SK-N-SH (cell line): Measurements from ENCODE around the gene PHLPP1. TPM values are rescaled to one million over a fixed set of nuclear protein-coding genes. Genes with fewer than 3 reads are reported as not detected.

Experiments
- CTCF ChIA-PET: fragments of 300-600, 350-600 bp; formaldehyde crosslinking; extraction: SDS; loops from one replicate; lab custom pipeline; 2021; lab: Yijun Ruan, JAX
- POLR2A ChIA-PET: fragments of 350-600 bp; sonication (Branson Sonifier 250); formaldehyde crosslinking; extraction: SDS; loops from one replicate; lab custom pipeline; 2020; ENCODE audit warnings: antibody characterized with exemption, inconsistent platforms; lab: Yijun Ruan, JAX
- DNase-seq: peaks from one replicate; pipeline ENCODE4 v3.0.0; 2012
- H2AFZ ChIP-seq: fragments of 200-600 bp; sonication (generic); 2 replicates; pipeline ENCODE4 v1.8.1; 2016; ENCODE audit warnings: antibody characterized with exemption, mild to moderate bottlenecking, low read depth
- H3F3A ChIP-seq: fragments of 200-600 bp; sonication (generic); replicated peaks from 2 replicates; pipeline ENCODE3; 2016; ENCODE audit warnings: antibody characterized with exemption, mild to moderate bottlenecking; ENCODE audit not compliant: insufficient read depth
- H3K27ac ChIP-seq, 2 experiments: fragments of 200-500 bp in 1 of 2; fragments of 200-600 bp in 1 of 2; sonication (Bioruptor generic) in 1 of 2; sonication (generic), shearing (Covaris generic) in 1 of 2; 2 replicates each; pipeline versions ENCODE4 v1.5.1 to v1.6.1; 2014 to 2016; ENCODE audit warnings: low read depth in 2 of 2, inconsistent platforms in 1 of 2, low read length in 1 of 2, mild to moderate bottlenecking in 1 of 2, mixed read lengths in 1 of 2
- H3K27me3 ChIP-seq: fragments of 200-600 bp; sonication (generic), shearing (Covaris generic); 2 replicates; pipeline ENCODE4 v1.6.1; 2016; ENCODE audit warnings: mixed run types; ENCODE audit not compliant: insufficient read depth
- H3K36me3 ChIP-seq, 2 experiments: fragments of 200-500 bp in 1 of 2; fragments of 200-600 bp in 1 of 2; sonication (Bioruptor generic) in 1 of 2; sonication (generic) in 1 of 2; replicated peaks in 1 of 2; 2 replicates each; pipeline versions ENCODE3 to v1.5.1; 2014 to 2016; ENCODE audit warnings: low read length in 1 of 2, mild to moderate bottlenecking in 1 of 2; ENCODE audit not compliant: insufficient read depth in 2 of 2, control insufficient read depth in 1 of 2
- H3K4me1 ChIP-seq, 2 experiments: fragments of 200-500 bp in 1 of 2; fragments of 200-600 bp in 1 of 2; sonication (Bioruptor generic) in 1 of 2; sonication (generic), shearing (Covaris generic) in 1 of 2; 2 replicates each; pipeline versions ENCODE4 v1.5.1 to v1.6.1; 2014 to 2016; ENCODE audit warnings: low read depth in 1 of 2, low read length in 1 of 2, mixed run types in 1 of 2; ENCODE audit not compliant: insufficient read depth in 2 of 2, control insufficient read depth in 1 of 2
- H3K4me2 ChIP-seq: fragments of 200-600 bp; sonication (generic), shearing (Covaris generic); 2 replicates; pipeline ENCODE4 v1.6.1; 2017; ENCODE audit warnings: mixed run types
- H3K4me3 ChIP-seq, 2 experiments: fragments of 200-500 bp in 1 of 2; fragments of 200-600 bp in 1 of 2; sonication (Bioruptor generic) in 1 of 2; sonication (generic), shearing (Covaris generic) in 1 of 2; 2 replicates each; pipeline versions ENCODE4 v1.5.1 to v1.8.1; 2014 to 2016; ENCODE audit warnings: low read depth in 2 of 2, inconsistent platforms in 1 of 2, low read length in 1 of 2, mild to moderate bottlenecking in 1 of 2, mixed read lengths in 1 of 2, moderate library complexity in 1 of 2
- H3K79me2 ChIP-seq: fragments of 200-600 bp; sonication (generic); 2 replicates; pipeline ENCODE4 v1.8.1; 2017; ENCODE audit warnings: mild to moderate bottlenecking; ENCODE audit not compliant: insufficient read depth
- H3K9ac ChIP-seq: fragments of 200-600 bp; sonication (generic); 2 replicates; pipeline ENCODE4 v1.6.1; 2017; ENCODE audit warnings: mixed run types
- H3K9me2 ChIP-seq: fragments of 200-600 bp; sonication (generic); 2 replicates; pipeline ENCODE4 v1.6.1; 2017; ENCODE audit warnings: mixed run types
- H3K9me3 ChIP-seq: fragments of 200-600 bp; sonication (generic); 2 replicates; pipeline ENCODE4 v1.6.1; 2017; ENCODE audit warnings: mixed run types, mild to moderate bottlenecking, moderate library complexity
- H4K20me1 ChIP-seq: fragments of 200-600 bp; sonication (generic); 2 replicates; pipeline ENCODE4 v1.6.1; 2017; ENCODE audit warnings: mild to moderate bottlenecking, mixed run types; ENCODE audit not compliant: insufficient read depth
- CHD2 ChIP-seq: fragments of 150-350 bp; IDR thresholded peaks from 2 replicates; pipeline ENCODE4 v1.6.1; 2018; ENCODE audit warnings: low read length; ENCODE audit not compliant: partially characterized antibody
- ELF1 ChIP-seq: IDR thresholded peaks from 2 replicates; pipeline ENCODE4 v1.4.0; 2012
- EZH2phosphoT487 ChIP-seq: fragments of 200-600 bp; sonication (generic); IDR thresholded peaks from 2 replicates; pipeline ENCODE4 v1.6.1; 2017; ENCODE audit warnings: low read depth, mixed run types, mild to moderate bottlenecking, antibody characterized with exemption, moderate library complexity, borderline replicate concordance
- GABPA ChIP-seq: IDR thresholded peaks from 2 replicates; pipeline ENCODE4 v1.4.0; 2012; ENCODE audit warnings: low read depth, mild to moderate bottlenecking
- GATA2 ChIP-seq: sonication (generic); formaldehyde crosslinking; IDR thresholded peaks from 2 replicates; pipeline ENCODE4 v1.5.0; 2020; ENCODE audit warnings: mild to moderate bottlenecking, missing genetic modification reagents
- POLR2AphosphoS5 ChIP-seq: IDR thresholded peaks from 2 replicates; pipeline ENCODE4 v1.6.1; 2012; ENCODE audit warnings: low read depth, low read length
- REST ChIP-seq: IDR thresholded peaks from 2 replicates; pipeline ENCODE4 v1.6.1; 2012; ENCODE audit warnings: mild to moderate bottlenecking, low read depth, low read length, moderate library complexity
- RFX5 ChIP-seq: IDR thresholded peaks from 2 replicates; pipeline ENCODE4 v1.6.1; 2012; ENCODE audit warnings: mild to moderate bottlenecking, improper control_type of control experiment, low read length
- SMC3 ChIP-seq: IDR thresholded peaks from 2 replicates; pipeline ENCODE4 v1.6.1; 2012; ENCODE audit warnings: low read depth, low read length, improper control_type of control experiment
- TCF12 ChIP-seq: IDR thresholded peaks from 2 replicates; pipeline ENCODE4 v1.4.0; 2012
- TEAD4 ChIP-seq: IDR thresholded peaks from 2 replicates; pipeline ENCODE4 v1.4.0; 2012; ENCODE audit warnings: mild to moderate bottlenecking, borderline replicate concordance; ENCODE audit not compliant: insufficient read depth
- USF1 ChIP-seq: IDR thresholded peaks from 2 replicates; pipeline ENCODE4 v1.4.0; 2012; ENCODE audit warnings: low read depth, borderline replicate concordance
- USF2 ChIP-seq: fragments of 150-350 bp; IDR thresholded peaks from 2 replicates; pipeline ENCODE4 v1.6.1; 2017; ENCODE audit warnings: antibody characterized with exemption, low read length, low read depth, borderline replicate concordance
- WGBS: methylation state at CpG from one replicate; pipeline ENCODE4 v1.1.6; 2017; ENCODE audit warnings: low lambda C conversion rate; 5-methylcytosine and 5-hydroxymethylcytosine counted together
- polyA plus RNA-seq, 3 experiments: library from polyadenylated mRNA; depleted of rRNA; stranded (reverse); fragments of >200 nt; gene quantifications; 2 replicates each; pipeline ENCODE4 v1.2.3, GENCODE V29; 2012

Gene PHLPP1
- polyA plus RNA-seq, 1 of the 3 experiments (the other 2 are of a cell fraction), result 4.6 TPM

GRCh38 chr18:62842898-62843297 is 127.6 kb downstream of the PHLPP1 start:
- TF ChIP-seq GABPA (no peak), TEAD4 (no peak), USF1 (no peak)
- no peak for DNase-seq
- no peaks in the 10 kb centered on the region for H3K4me1 ChIP-seq
- ChIA-PET POLR2A (no interaction called here), CTCF (no interaction called here)
- no peaks in the 10 kb centered on the region for H4K20me1 ChIP-seq
- H3K36me3 ChIP-seq, result peaks cover 0 to 6% of the 10 kb centered on the region in 2 experiments
- H3F3A ChIP-seq, result no peaks in the 10 kb centered on the region
- H3K4me3 ChIP-seq, result no peak overlapping the region
- WGBS, result 100% methylated on average over 1 of the region's 1 CpG
- no peaks in the 10 kb centered on the region for H3K79me2 ChIP-seq
- no peaks in the 10 kb centered on the region for H3K9me2 ChIP-seq
- no peak overlapping the region for H3K9ac ChIP-seq
- H3K27me3 ChIP-seq, result no peaks in the 10 kb centered on the region
- H3K9me3 ChIP-seq, result no peaks in the 10 kb centered on the region
- H3K27ac ChIP-seq, result no peak overlapping the region
- no peak overlapping the region for H3K4me2 ChIP-seq
- H2AFZ ChIP-seq, result no peak overlapping the region

GRCh38 chr18:62844850-62845643 is 129.7 kb downstream of the PHLPP1 start:
- H3K79me2 ChIP-seq, result no peaks in the 10 kb centered on the region
- H3K9me3 ChIP-seq, result no peaks in the 10 kb centered on the region
- no peaks in the 10 kb centered on the region for H3K9me2 ChIP-seq
- ChIA-PET POLR2A (no interaction called here), CTCF (no interaction called here)
- no peak overlapping the region for H3K4me3 ChIP-seq
- TF ChIP-seq TCF12 (no peak), EZH2phosphoT487 (no peak), ELF1 (no peak), RFX5 (no peak), SMC3 (no peak), CHD2 (no peak), GABPA (no peak), GATA2 (CRISPR knock-in tag) (no peak), REST (no peak), USF2 (no peak), POLR2AphosphoS5 (no peak)
- no peak overlapping the region for H3K4me2 ChIP-seq
- H3K27me3 ChIP-seq, result no peaks in the 10 kb centered on the region
- H3K27ac ChIP-seq, result no peak overlapping the region
- H3K36me3 ChIP-seq, result no peaks in the 10 kb centered on the region
- WGBS, result 94% methylated on average over 7 of the region's 7 CpGs
- no peaks in the 10 kb centered on the region for H3K4me1 ChIP-seq
- no peak overlapping the region for H2AFZ ChIP-seq
- no peak for DNase-seq
- H3K9ac ChIP-seq, result no peak overlapping the region
- H4K20me1 ChIP-seq, result no peaks in the 10 kb centered on the region
- no peaks in the 10 kb centered on the region for H3F3A ChIP-seq
